K562 (cell line): ENCODE measurements around the gene CFAP157. TPM values are rescaled to one million over a fixed set of nuclear protein-coding genes. Genes with fewer than 3 reads are reported as not detected.

Source experiments
- DIDO1 ChIP-seq: fragments of 450-650 bp; IDR thresholded peaks from 2 replicates; pipeline ENCODE4 v1.6.1; 2016; ENCODE audit warnings: low read depth, missing biosample characterization, missing genetic modification characterization
- KLF16 ChIP-seq: IDR thresholded peaks from 2 replicates; pipeline ENCODE4 v1.6.1; 2016; ENCODE audit warnings: antibody characterized with exemption
- MED1 ChIP-seq: sonication (generic); formaldehyde crosslinking; IDR thresholded peaks from 2 replicates; pipeline ENCODE4 v1.8.1; 2023; ENCODE audit warnings: missing genetic modification reagents, borderline replicate concordance
- SIX5 ChIP-seq, 2 experiments: IDR thresholded peaks; 2 replicates each; pipeline ENCODE4 v1.6.1; 2011; ENCODE audit warnings: low read length in 2 of 2, borderline replicate concordance in 1 of 2, low read depth in 1 of 2, mild to moderate bottlenecking in 1 of 2, moderate library complexity in 1 of 2; ENCODE audit not compliant: insufficient read depth in 1 of 2
- SMARCC2 ChIP-seq: fragments of 450-650 bp; IDR thresholded peaks from 2 replicates; pipeline ENCODE4 v1.6.1; 2017; ENCODE audit warnings: antibody characterized with exemption, moderate library complexity, mild to moderate bottlenecking, low read depth
- SMARCE1 ChIP-seq: fragments of 450-650 bp; IDR thresholded peaks from 2 replicates; pipeline ENCODE4 v1.7.1; 2016; ENCODE audit warnings: mild to moderate bottlenecking
- TEAD2 ChIP-seq: fragments of 450-650 bp; IDR thresholded peaks from 2 replicates; pipeline ENCODE4 v1.6.1; 2016; ENCODE audit warnings: missing genetic modification characterization, control low read depth, missing compliant biosample characterization
- ZKSCAN8 ChIP-seq: fragments of 200-800 bp; sonication (Bioruptor generic); IDR thresholded peaks from 2 replicates; pipeline ENCODE4 v1.6.1; 2016; ENCODE audit warnings: missing genetic modification characterization, missing compliant biosample characterization
- polyA plus RNA-seq, 8 experiments: library from polyadenylated mRNA; depleted of rRNA in 4 of 8; stranded (reverse) in 5 of 8; unstranded in 3 of 8; fragments of >200 nt; fragmentation: Nextera tagmentation in 2 of 8; fragmentation: Illumina TruSeq in 1 of 8; extraction: Ambion mirVana in 2 of 8; extraction: Trizol in 1 of 8; gene quantifications; 2 replicates each; pipeline versions ENCODE4 v1.2.1 to v1.2.3, GENCODE V29; 2011 to 2014; ENCODE audit warnings: inconsistent platforms in 1 of 8, missing spikeins in 1 of 8
- total RNA-seq, 7 experiments: library from RNA; depleted of rRNA in 6 of 7; stranded (reverse); fragments of >200 nt in 6 of 7; fragmentation: Illumina TruSeq in 2 of 7; extraction: Trizol in 2 of 7; gene quantifications; 2 replicates each; pipeline versions ENCODE4 v1.2.1 to v1.2.3, GENCODE V29; 2011 to 2021; ENCODE audit warnings: low replicate concordance in 1 of 7
- TF ChIP-seq, protein P1 (sequence below): sonication (generic); formaldehyde crosslinking; IDR thresholded peaks from 2 replicates; pipeline ENCODE4 v1.8.0; 2022; ENCODE audit warnings: mild to moderate bottlenecking, low read depth, missing genetic modification reagents
- TF ChIP-seq, protein P2 (sequence below): fragments of 250-450 bp; sonication (Bioruptor Pico); IDR thresholded peaks from 2 replicates; pipeline ENCODE4 v1.5.0; 2022; ENCODE audit warnings: mild to moderate bottlenecking
- TF ChIP-seq, protein P3 (sequence below): IDR thresholded peaks from 2 replicates; pipeline ENCODE4 v1.6.1; 2011; ENCODE audit not compliant: insufficient read length; ENCODE audit errors: extremely low read depth
- TF ChIP-seq, protein P4 (sequence below): fragments of 450-650 bp; formaldehyde crosslinking; IDR thresholded peaks from 2 replicates; pipeline ENCODE4 v1.4.0; 2020; ENCODE audit warnings: mild to moderate bottlenecking, moderate library complexity

Gene CFAP157
- total and polyA plus RNA-seq, 9 of the 15 experiments (the other 6 are each of a cell fraction or from before 2014, with no cell fraction given) = 0.03 TPM; not detected in 8

DNA sequence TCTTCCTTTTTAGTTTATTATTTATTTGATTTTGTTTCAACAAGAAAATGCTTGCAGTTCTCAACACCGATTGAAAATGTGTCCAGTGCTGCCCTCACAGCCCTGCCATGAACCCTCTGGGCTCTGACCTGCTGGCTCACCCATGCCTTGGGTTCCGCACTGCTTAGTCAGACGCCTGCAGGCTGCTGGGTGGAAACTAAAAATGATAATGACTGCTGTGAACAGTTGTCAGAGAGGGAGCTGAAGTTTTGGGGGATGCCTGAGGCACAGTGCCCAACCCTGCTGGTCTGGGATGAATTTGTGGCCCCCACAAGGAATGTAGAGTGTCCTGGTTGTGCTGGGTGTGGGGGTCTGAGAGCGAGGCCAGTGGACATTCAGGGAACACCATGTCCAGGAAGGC, 22.2 kb upstream of the CFAP157 start (continued):
- TF ChIP-seq, protein P1, sequence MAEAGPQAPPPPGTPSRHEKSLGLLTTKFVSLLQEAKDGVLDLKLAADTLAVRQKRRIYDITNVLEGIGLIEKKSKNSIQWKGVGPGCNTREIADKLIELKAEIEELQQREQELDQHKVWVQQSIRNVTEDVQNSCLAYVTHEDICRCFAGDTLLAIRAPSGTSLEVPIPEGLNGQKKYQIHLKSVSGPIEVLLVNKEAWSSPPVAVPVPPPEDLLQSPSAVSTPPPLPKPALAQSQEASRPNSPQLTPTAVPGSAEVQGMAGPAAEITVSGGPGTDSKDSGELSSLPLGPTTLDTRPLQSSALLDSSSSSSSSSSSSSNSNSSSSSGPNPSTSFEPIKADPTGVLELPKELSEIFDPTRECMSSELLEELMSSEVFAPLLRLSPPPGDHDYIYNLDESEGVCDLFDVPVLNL (CRISPR knock-in tag) = no peak
- TF ChIP-seq, protein P2, sequence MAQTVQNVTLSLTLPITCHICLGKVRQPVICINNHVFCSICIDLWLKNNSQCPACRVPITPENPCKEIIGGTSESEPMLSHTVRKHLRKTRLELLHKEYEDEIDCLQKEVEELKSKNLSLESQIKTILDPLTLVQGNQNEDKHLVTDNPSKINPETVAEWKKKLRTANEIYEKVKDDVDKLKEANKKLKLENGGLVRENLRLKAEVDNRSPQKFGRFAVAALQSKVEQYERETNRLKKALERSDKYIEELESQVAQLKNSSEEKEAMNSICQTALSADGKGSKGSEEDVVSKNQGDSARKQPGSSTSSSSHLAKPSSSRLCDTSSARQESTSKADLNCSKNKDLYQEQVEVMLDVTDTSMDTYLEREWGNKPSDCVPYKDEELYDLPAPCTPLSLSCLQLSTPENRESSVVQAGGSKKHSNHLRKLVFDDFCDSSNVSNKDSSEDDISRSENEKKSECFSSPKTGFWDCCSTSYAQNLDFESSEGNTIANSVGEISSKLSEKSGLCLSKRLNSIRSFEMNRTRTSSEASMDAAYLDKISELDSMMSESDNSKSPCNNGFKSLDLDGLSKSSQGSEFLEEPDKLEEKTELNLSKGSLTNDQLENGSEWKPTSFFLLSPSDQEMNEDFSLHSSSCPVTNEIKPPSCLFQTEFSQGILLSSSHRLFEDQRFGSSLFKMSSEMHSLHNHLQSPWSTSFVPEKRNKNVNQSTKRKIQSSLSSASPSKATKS (CRISPR knock-in tag) = no peak
- TF ChIP-seq MED1 (CRISPR knock-in tag) = no peak
- TF ChIP-seq ZKSCAN8 (CRISPR knock-in tag) = no peak
- TF ChIP-seq TEAD2 = no peak
- TF ChIP-seq, protein P3, sequence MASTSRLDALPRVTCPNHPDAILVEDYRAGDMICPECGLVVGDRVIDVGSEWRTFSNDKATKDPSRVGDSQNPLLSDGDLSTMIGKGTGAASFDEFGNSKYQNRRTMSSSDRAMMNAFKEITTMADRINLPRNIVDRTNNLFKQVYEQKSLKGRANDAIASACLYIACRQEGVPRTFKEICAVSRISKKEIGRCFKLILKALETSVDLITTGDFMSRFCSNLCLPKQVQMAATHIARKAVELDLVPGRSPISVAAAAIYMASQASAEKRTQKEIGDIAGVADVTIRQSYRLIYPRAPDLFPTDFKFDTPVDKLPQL = no peak
- TF ChIP-seq SIX5 (IDR thresholded peaks at IDR 0.05; ENCODE audit: borderline replicate concordance in 1 of 2, insufficient read depth in 1 of 2, low read depth in 1 of 2, low read length in 2 of 2) = no peak
- no peak for TF ChIP-seq DIDO1 (tag)
- no peak for TF ChIP-seq SMARCC2
- TF ChIP-seq KLF16 = no peak
- TF ChIP-seq, protein P4, sequence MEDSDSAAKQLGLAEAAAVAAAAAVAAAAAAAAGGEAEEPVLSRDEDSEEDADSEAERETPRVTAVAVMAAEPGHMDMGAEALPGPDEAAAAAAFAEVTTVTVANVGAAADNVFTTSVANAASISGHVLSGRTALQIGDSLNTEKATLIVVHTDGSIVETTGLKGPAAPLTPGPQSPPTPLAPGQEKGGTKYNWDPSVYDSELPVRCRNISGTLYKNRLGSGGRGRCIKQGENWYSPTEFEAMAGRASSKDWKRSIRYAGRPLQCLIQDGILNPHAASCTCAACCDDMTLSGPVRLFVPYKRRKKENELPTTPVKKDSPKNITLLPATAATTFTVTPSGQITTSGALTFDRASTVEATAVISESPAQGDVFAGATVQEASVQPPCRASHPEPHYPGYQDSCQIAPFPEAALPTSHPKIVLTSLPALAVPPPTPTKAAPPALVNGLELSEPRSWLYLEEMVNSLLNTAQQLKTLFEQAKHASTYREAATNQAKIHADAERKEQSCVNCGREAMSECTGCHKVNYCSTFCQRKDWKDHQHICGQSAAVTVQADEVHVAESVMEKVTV (CRISPR knock-in tag) = no peak
- no peak for TF ChIP-seq SMARCE1
